Measurements from ENCODE around the gene TAF1D.

- TF ChIP-seq, protein P1, sequence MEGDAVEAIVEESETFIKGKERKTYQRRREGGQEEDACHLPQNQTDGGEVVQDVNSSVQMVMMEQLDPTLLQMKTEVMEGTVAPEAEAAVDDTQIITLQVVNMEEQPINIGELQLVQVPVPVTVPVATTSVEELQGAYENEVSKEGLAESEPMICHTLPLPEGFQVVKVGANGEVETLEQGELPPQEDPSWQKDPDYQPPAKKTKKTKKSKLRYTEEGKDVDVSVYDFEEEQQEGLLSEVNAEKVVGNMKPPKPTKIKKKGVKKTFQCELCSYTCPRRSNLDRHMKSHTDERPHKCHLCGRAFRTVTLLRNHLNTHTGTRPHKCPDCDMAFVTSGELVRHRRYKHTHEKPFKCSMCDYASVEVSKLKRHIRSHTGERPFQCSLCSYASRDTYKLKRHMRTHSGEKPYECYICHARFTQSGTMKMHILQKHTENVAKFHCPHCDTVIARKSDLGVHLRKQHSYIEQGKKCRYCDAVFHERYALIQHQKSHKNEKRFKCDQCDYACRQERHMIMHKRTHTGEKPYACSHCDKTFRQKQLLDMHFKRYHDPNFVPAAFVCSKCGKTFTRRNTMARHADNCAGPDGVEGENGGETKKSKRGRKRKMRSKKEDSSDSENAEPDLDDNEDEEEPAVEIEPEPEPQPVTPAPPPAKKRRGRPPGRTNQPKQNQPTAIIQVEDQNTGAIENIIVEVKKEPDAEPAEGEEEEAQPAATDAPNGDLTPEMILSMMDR (IDR thresholded peaks at IDR 0.05): no peak
- TF ChIP-seq POLR2A (IDR thresholded peaks at IDR 0.05): no peak
These were observed 1.1 kb downstream of the TAF1D start for GRCh38 chr11:93740031-93740729.

Measured in breast epithelium (tissue), 3 donors.